DND-41 (cell line): ENCODE measurements around the gene ZNF732.
"Not testable (repeated sequence)": the region's sequence is repeated elsewhere in the genome, so short reads cannot be mapped to it uniquely, and the experiment has no call there.

ENCODE experiments used
- ATAC-seq: fragments of 200-7000 bp; cut with Tn5 transposase; 3 replicates; pipeline ENCODE4 v1.9.1; 2021; ENCODE audit warnings: low read depth; ENCODE audit not compliant: insufficient read depth
- DNase-seq: peaks from one replicate; pipeline ENCODE4 v3.0.0-alpha.2; 2020
- H2AFZ ChIP-seq: 2 replicates; pipeline ENCODE4 v1.6.0; 2012; ENCODE audit warnings: low read depth, low read length
- H3K27ac ChIP-seq: 2 replicates; pipeline ENCODE4 v1.5.1; 2012; ENCODE audit warnings: low read length, inconsistent platforms
- H3K27me3 ChIP-seq: fragments of 200-600 bp; sonication (generic); 2 replicates; pipeline ENCODE4 v1.6.0; 2012; ENCODE audit warnings: low read length, mild to moderate bottlenecking, inconsistent platforms; ENCODE audit not compliant: insufficient read depth, poor library complexity
- H3K36me3 ChIP-seq: 2 replicates; pipeline ENCODE4 v1.5.1; 2012; ENCODE audit warnings: low read length, inconsistent platforms; ENCODE audit not compliant: insufficient read depth
- H3K4me1 ChIP-seq: 2 replicates; pipeline ENCODE4 v1.5.1; 2012; ENCODE audit warnings: mild to moderate bottlenecking, low read length; ENCODE audit not compliant: insufficient read depth
- H3K4me2 ChIP-seq: 2 replicates; pipeline ENCODE4 v1.6.0; 2012; ENCODE audit warnings: mild to moderate bottlenecking, moderate library complexity, low read length, inconsistent platforms; ENCODE audit not compliant: insufficient read depth
- H3K4me3 ChIP-seq, 2 experiments: fragments of 200-600 bp in 1 of 2; shearing (Covaris generic) in 1 of 2; 2 replicates each; pipeline ENCODE4 v1.5.1; 2012 to 2016; ENCODE audit warnings: inconsistent platforms in 2 of 2, low read length in 2 of 2, mild to moderate bottlenecking in 2 of 2, low read depth in 1 of 2, moderate library complexity in 1 of 2
- H3K79me2 ChIP-seq: 2 replicates; pipeline ENCODE4 v1.6.0; 2012; ENCODE audit warnings: low read length, inconsistent platforms; ENCODE audit not compliant: insufficient read depth
- H3K9ac ChIP-seq: 2 replicates; pipeline ENCODE4 v1.6.0; 2012; ENCODE audit warnings: low read depth, mild to moderate bottlenecking, inconsistent platforms, low read length, moderate library complexity
- H3K9me3 ChIP-seq: 2 replicates; pipeline ENCODE4 v1.5.1; 2012; ENCODE audit warnings: low read length, moderate library complexity, mild to moderate bottlenecking, inconsistent platforms; ENCODE audit not compliant: insufficient read depth, severe bottlenecking
- H4K20me1 ChIP-seq: 2 replicates; pipeline ENCODE4 v1.6.0; 2012; ENCODE audit warnings: low read length; ENCODE audit not compliant: insufficient read depth
- CTCF ChIP-seq: IDR thresholded peaks from 2 replicates; pipeline ENCODE4 v1.5.1; 2012; ENCODE audit warnings: borderline replicate concordance, low read length, moderate library complexity, mild to moderate bottlenecking; ENCODE audit not compliant: poor library complexity, severe bottlenecking; ENCODE audit errors: extremely low read depth
- EZH2 ChIP-seq: IDR thresholded peaks from 3 replicates; pipeline ENCODE4 v1.6.1; 2012; ENCODE audit warnings: borderline replicate concordance, low read depth, mild to moderate bottlenecking, moderate library complexity, low read length, inconsistent platforms; ENCODE audit not compliant: severe bottlenecking

ZNF732 gene

GRCh38 chr4:242121-242848, 63.0 kb downstream of the ZNF732 start:
- Histone ChIP-seq H3K4me2 (peak overlapping the region; percentile 34; the same call in 1 of the 2 replicates), H3K9ac (no peak overlapping the region)
- ATAC-seq = peak; percentile 75

GRCh38 chr4:241411-241810, 63.9 kb downstream of the ZNF732 start:
- peaks cover 41% of the 10 kb centered on the region for H3K9me3 ChIP-seq
- not testable (repeated sequence) for H3K36me3 ChIP-seq, ATAC-seq, H3K4me2 ChIP-seq, H3K9ac ChIP-seq, DNase-seq, H3K27ac ChIP-seq, H3K27me3 ChIP-seq, H4K20me1 ChIP-seq, H2AFZ ChIP-seq, H3K79me2 ChIP-seq, H3K4me3 ChIP-seq, H3K4me1 ChIP-seq

More at GRCh38 chr4:242121-242848, 63.0 kb downstream of the ZNF732 start:
- Histone ChIP-seq H3K27me3 (no peaks in the 10 kb centered on the region), H3K79me2 (no peaks in the 10 kb centered on the region), H3K36me3 (0 out of 2 replicates have a peak, but pooled peaks cover 8% of the 10 kb centered on the region), H4K20me1 (no peaks in the 10 kb centered on the region), H3K4me3 (peak overlapping the region in 1 of 2 experiments; percentile 39; a peak in 2 of 4 replicates), H2AFZ (peak overlapping the region; percentile 53; the same call in 1 of the 2 replicates), H3K9me3 (peaks cover 43% of the 10 kb centered on the region), H3K27ac (peak overlapping the region; percentile 71), H3K4me1 (peaks cover 5% of the 10 kb centered on the region)
- TF ChIP-seq CTCF (peak; percentile 76), EZH2 (no peak)
- peak; percentile 64 for DNase-seq

GRCh38 chr4:236028-236427, 69.2 kb downstream of the ZNF732 start:
- Histone ChIP-seq H4K20me1 (no peaks in the 10 kb centered on the region), H3K4me3 (no peak overlapping the region), H3K4me1 (peaks cover under 1% of the 10 kb centered on the region; the same call in 1 of the 2 replicates), H3K36me3 (0 out of 2 replicates have a peak, but pooled peaks cover 3% of the 10 kb centered on the region), H3K79me2 (no peaks in the 10 kb centered on the region), H3K9ac (no peak overlapping the region), H3K27ac (no peak overlapping the region), H3K9me3 (peaks cover 22% of the 10 kb centered on the region), H2AFZ (no peak overlapping the region), H3K27me3 (no peaks in the 10 kb centered on the region), H3K4me2 (no peak overlapping the region)
- TF ChIP-seq CTCF = no peak
- no peak for TF ChIP-seq EZH2
- DNase-seq (no peak), ATAC-seq (no peak)

DNA sequence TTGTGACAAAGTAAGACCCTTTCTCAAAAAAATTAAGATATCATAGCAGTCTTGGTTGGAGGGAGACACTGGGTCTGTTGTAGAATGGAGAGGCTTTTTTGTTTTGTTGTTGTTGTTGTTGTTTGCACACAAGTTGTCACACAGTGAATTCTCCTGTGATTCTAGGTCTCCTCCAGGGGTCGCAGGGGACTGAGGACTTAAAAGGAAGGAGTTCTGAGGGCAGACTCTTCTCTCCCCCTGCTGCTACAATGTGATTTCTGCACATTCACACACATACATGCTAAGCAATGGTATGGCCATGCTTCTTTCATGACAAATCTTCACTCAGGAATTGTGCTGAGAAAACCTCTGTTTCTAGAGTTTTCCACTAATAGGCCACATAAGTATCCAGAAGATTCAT, 71.1 kb downstream of the ZNF732 start:
- H3K27ac ChIP-seq = no peak overlapping the region
- H2AFZ ChIP-seq = no peak overlapping the region
- no peaks in the 10 kb centered on the region for H4K20me1 ChIP-seq
- no peak for TF ChIP-seq EZH2
- H3K4me3 ChIP-seq = no peak overlapping the region
- DNase-seq (no peak), ATAC-seq (no peak)
- peaks cover 26% of the 10 kb centered on the region for H3K9me3 ChIP-seq
- no peaks in the 10 kb centered on the region for H3K79me2 ChIP-seq
- H3K9ac ChIP-seq = no peak overlapping the region
- H3K27me3 ChIP-seq = no peaks in the 10 kb centered on the region
- no peaks in the 10 kb centered on the region for H3K36me3 ChIP-seq
- peaks cover 3% of the 10 kb centered on the region; the same call in 1 of the 2 replicates for H3K4me1 ChIP-seq
- no peak overlapping the region for H3K4me2 ChIP-seq
